ENCODE measurements around the gene PARP14.
A peak's percentile ranks its signal among the peaks of the same experiment; 100 is the strongest.
"Not testable (repeated sequence)": the region's sequence is repeated elsewhere in the genome, so short reads cannot be mapped to it uniquely, and the experiment has no call there.

PARP14 gene

DNA sequence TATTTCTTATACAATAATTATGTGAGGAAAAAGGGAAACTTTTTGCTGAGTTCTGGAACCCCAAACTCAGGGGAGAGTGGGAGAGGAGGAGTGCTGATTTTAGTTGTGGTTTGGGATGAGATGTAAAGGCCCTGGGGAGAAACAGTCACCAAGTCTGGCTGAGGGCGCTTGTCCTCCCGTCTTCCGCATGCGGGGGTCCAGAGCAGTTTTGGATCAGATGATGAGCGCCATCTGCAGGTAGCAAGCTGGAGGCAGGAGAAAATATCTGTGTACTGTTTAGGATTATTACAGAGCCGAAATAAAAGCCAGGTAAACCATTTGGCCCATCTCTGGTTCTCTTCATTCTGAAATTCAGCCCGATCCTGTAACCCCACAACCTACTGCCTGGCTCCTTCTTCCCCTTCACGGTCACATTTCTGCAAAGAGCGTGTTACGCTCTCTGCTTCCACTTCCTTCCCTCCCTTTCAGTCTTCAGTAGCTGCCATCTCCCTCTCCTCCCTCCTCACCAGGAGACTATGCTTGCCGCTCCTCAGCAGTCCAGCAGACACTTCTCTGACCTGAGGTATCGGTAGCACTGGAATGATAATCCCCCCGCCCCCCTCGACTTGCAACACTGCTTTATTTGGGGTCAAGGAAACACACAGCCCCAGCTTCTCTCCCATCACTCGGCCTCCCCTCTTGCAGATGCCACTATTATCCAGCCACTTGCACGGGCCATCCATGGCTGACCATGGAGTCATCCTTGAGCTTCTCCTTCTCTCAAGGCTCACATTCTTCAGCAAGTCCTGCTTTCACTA lies 1.4 kb upstream of the PARP14 start:
- DNase-seq, result peak; percentile 91

DNA sequence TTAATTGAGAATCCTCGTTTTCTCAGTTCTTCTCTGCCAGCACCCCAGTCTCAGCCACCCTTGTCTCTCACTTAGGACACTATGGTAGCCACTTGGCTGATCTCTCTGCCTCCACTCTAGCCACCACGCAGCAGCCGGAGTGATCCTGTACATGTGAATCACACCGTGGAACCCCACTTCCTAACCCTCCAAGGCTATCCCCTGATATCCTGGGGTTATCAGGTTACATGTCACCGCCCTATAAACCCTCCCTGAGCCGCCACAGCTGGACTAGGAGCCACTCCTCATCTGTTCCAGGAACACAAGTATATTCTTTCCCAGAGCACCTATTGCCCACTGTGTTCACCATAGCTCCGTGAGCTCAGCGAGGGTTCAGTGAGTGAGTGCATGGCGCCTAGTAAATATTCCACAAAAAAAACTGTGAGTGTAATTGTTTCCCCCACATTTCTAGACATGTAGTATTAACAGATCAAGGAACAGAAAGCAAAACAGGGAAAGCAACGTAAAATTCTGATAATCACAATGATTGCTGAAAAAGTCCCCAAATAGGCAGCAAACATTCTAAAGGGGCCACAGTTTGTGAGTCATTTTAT lies 661 bp upstream of the PARP14 start:
- peak; percentile 70 for DNase-seq

DNA sequence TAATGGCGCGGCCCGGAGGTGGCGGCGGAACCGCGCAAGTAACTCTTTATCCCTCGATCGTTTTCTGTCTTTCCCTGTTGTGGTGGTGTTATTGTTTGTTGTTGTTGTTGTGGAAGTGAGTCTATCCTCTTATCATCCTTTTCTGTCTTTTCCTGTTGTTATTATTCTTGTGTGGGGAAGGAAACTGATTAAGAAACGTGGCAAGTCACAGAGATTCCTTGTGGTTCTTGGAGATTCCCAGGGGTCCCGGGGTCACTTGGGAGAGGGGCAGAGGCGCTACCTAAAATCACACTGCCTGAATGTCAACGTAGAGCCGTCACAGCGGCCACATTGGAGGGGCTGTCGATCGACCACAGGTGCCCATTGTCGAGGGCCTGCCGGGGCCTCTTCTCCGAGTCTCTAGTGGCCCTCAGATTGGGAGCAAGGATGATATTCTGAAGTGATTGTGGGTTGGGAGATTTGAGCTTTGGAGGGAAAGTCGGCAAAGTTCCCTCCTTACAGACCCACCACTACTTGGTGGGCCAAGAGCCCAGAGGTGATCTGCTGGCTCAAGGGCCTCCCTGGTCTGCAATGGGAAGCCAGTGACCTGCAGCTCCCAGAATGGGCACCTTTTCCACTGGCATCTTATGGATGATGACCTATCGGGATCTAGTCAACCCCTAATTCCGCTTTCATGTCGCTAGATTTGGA lies 790 bp downstream of the PARP14 start:
- DNase-seq, result no peak

DNA sequence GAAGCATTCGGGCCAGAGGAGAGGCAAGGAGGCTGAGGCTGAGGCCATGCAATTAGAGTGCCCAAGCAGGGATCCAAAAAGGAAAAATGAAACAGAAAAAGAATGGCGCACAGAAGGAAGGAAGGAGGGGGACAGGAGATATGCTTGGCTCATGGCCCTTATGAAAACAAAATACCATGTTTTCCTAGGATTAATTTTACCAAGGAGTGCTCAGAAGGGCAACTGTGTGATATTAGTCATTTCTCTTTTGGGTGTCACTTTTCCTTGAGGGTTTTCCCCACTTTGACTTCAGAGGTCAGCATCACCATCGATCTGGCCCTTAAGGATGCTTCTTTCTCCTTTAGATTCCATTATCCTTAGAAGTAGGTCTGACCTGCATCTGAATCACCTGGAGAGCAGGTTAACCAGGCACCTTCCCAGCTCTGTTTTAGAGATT lies 1.4 kb downstream of the PARP14 start:
- DNase-seq, result no peak

DNA sequence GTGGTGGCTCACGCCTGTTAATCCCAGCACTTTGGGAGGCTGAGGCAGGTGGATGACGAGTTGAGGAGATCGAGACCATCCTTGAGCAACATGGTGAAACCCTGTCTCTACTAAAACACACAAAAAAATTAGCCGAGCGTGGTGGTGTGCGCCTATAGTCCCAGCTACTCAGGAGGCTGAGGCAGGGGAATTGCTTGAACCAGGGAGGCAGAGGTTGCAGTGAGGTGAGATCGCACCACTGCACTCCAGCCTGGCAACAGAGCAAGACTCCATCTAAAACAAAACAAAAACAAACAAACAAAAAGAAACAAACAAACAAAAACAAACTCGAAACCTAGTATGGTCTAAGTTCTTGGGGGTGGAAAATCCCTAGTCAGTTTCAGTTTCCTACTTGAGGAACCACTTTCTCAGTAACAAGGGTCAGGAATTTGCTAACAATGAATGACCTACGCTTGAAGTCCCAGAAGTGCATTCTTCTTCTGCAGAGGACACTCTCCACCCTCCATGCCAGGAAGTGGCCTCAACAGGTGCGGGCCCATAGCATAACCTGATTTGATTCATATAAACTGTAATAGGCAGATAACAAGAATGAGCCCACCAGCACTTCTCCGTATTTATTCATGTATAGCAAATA lies 2.3 kb downstream of the PARP14 start:
- not testable (repeated sequence) for DNase-seq

DNA sequence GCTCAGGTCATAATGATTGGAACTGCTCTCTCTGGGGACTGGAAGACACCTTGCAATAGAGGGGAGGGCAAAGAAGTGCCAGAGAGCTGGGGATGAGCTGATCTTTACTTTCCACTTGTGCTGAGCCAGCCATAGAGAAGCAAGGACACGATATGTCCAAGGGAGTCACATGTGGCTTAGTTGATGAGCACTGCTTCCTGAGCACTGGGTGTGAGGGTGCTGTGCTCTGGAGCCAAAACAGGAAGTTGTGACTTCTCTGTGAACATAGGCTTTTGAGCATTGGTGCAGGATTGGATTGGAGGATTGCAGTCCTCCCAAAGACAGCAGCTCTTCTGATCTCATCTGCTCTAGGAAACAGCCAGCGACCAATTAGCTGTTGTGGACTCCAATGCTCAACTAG lies 6.7 kb downstream of the PARP14 start:
- no peak for DNase-seq

DNA sequence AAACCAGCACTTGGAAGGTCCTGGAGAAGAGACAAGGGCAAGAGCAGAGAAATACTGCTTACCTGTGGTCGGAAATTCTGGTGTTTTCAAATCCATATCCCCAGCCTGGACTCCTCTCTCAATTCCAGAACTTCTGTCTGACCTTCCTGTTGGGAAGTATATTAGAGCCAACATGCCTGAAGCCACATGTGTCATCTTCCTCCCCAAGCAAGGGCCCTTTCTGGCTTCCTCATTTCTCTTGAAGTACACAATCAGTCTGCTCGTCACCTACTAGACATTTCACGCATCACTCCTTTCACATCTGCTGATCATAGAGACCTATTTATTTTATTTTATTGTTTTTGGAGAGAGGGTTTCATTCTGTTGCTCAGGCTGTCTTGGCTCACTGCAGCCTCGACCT lies 8.4 kb downstream of the PARP14 start:
- no peak for DNase-seq

DNA sequence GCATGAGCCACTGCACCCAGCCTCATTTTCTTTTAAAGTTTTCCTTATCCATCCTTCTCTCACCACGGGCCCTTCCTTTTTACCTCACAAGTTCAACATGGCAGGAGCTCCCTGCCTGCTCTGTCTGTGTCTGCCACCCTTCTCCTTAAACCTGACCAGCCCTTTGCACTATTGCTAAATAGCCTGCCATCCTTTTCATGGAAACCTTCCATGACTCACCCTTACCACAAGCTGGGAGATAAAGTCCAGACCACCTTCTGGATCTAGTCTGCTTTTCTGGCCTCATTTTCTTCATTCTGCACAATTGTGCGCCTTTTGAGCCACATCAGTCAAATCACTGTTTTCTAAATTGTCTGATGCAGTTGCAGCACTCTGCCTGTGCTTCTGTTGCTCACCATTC lies 8.9 kb downstream of the PARP14 start:
- DNase-seq, result peak; percentile 22

DNA sequence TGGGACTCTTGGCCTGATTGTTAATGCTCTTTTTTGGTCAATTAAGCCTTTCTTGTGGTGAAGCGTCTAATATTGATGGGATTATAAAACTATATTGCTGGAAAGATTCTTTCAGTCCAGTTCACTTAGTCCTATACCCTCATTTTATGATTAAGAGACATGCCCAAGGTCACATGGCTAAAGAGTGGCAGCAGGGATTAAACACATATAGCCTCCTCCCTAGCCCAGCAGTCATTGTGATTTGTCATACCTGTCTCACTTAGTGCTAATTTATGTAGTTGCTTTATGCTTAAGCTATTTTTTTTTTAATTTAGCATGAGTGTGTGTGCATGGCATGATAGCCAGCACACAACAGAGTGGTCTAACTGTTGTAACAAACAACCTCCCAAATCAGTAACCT lies 9.5 kb downstream of the PARP14 start:
- no peak for DNase-seq

DNA sequence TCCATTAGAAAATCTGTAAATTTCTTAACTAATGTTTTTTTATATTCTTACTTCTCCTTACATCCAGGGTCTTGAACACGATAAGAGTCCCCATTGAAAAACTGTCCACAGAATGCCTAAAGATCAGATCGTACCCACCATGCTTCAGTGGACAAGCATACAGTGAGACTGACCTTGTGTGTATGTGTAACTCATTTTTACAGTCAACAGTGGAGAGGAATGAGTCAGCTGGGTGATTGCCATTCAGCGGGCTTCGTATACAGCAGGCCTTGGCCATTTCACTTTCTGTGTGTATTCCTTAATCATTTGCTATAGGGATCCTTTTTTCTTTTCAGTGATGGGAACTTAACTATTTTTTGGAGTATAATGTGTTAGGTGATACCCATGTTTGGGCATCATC lies 10.6 kb downstream of the PARP14 start:
- DNase-seq, result no peak

DNA sequence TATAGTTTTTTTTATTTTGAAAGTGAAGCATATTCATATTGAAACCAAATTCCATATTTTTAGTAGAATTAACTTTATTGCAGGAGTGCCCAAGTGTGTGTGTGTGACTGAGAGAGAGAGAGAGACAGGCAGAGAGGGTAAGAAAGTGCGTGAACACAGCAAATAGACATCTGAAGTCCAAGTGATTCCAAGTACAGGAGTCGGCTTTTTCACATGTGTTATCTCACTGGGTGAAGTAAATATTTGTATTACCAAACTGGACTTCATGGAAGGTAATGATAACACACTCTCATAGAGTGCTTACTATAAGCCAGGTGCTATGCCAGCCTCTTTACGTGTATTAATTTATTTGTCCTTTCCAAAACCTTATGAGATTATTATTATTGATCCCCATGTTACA lies 12.0 kb downstream of the PARP14 start:
- DNase-seq, result no peak

DNA sequence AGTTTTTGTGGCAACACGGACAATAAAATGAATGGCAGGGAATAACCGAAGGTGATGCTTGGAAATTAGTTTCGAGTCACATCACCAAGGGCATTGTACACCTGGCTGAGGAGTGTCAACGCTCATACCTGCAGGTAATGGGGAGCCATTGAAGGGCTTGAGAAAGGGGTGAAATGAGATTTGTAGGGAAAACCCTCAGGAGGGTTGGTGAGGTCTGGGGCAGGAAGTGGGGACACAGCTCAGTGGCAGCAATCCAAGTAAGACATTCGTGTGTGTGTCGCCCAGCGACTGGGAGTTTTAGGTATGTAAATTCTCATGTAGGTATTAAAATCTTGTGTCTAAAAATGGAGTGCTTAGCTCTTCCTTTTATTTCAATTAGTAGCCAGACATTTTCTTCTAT lies 14.3 kb downstream of the PARP14 start:
- no peak for DNase-seq

DNA sequence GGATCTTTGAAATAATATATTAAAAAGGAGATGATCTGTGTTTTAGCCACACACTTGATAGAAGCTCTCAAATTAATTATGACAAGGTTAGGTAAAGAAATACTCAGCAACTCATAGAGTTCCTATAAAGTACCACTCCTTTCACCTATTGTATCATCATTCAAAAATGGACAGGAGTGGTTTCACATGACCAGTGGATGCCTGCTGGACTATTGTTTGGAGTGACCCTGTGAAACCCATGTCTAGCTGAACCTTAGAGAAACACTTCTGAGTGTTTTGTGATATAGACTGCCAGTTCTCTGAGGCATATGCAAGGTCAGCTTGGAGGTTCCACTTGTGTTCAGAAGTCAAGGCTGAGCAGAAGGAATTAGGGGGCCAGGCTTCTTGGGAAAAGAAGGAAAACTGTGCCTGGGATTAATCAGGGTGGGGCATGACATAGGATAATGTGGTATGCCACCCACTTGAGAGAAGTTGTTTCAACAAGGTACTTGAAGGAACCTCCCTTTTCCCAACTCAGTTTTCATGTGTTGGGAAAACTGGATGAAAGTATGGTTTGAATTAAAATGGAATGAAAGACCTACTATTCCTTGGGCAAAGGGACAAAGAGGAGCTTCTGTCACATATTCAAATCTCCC lies 15.4 kb downstream of the PARP14 start:
- DNase-seq, result no peak

DNA sequence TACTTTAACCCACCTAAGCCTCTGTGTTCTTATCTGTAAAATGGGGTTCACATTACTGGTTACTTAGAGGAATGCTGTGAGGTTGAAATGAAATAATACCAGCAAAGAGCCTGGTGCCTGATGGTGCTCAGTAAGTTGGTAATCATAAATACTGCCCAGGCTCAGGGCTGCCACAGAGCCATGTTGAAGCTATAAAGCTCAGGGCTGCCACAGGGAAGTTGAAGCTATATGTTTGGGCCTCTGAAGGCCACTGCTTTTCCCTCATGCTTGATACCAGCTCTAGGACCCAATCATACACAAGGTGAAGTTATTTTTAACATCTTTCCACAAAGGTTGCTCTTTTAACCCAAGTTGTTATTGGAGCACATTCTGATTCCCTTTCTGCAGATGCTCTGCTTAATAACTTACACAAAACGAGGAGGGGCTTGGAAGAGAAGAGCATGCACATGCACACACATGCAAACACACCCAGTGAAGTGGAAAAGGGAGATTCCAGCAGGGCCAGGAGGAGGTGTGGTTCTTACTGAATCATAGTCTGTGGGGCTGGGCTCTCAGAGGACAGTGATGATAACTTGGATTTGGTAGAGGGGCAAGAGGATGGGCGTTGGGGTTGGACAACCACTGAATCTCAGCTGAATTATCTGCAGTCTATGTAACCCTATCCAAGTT lies 17.4 kb downstream of the PARP14 start:
- no peak for DNase-seq

DNA sequence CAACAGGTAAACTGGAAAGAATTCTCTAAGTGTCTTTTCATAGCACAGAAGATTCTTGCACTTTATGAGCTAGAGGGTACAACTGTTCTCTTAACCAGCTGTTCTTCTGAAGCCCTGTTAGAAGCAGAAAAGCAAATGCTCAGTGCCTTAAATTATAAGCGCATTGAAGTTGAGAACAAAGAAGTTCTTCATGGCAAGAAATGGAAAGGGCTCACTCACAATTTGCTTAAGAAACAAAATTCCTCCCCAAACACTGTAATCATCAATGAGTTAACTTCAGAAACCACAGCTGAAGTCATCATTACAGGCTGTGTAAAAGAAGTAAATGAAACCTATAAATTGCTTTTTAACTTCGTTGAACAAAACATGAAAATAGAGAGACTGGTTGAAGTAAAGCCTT lies 19.6 kb downstream of the PARP14 start:
- DNase-seq, result no peak

DNA sequence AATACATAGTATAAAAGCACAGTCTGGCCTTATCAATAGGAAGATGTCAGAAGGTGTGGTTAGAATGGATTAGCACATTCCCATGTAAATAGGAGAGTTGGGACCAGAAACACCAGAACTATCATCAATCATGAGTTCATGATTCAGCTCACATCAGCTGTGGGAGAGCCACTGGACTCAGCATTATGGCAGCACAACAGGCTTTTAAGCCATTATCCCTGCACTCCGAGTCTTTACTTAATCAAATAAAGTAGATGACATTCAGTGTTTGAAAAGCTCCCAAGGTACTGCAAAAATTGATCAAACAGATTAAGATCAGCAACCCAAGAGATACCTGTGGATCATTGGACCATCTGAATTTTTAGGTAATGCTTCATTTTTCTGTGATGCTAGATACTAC lies 24.7 kb downstream of the PARP14 start:
- no peak for DNase-seq

DNA sequence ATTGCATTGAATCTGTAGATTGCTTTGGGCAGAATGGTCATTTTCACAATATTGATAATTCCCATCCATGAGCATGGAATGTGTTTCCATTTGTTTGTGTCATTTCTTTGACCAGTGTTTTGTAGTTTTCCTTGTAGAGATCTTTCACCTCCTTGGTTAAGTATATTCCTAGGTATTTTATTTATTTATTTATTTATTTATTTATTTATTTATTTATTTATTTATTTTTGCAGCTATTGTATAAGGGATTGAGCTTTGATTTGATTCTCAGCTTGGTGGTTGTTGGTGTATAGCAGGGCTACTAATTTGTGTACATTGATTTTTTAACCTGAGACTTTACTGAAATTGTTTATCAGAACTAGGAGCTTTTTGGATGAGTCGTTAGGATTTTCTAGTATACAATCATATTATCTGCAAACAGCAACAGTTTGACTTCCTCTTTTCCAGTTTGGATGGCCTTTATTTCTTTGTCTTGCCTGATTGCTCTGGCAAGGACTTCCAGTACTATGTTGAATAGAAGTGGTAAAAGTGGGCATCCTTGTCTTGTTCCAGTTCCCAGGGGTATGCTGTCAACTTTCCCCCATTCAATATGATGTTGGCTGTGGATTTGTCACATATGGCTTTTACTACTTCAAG lies 30.1 kb downstream of the PARP14 start:
- not testable (repeated sequence) for DNase-seq

DNA sequence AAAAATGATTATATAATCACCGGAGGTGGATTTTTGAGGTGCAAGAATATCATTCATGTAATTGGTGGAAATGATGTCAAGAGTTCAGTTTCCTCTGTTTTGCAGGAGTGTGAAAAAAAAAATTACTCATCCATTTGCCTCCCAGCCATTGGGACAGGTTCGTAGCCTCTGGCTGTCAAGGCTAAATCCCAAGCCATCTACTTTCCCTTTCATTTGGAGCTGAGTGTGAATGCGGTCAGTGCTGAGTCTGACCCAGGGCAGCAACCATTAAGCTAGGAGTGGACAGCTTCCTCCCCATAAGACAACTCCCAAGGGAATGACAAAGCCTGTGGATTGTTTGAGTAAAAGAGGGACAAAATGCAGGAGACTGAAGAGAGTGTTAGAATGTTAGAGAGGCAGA lies 33.6 kb downstream of the PARP14 start:
- no peak for DNase-seq

DNA sequence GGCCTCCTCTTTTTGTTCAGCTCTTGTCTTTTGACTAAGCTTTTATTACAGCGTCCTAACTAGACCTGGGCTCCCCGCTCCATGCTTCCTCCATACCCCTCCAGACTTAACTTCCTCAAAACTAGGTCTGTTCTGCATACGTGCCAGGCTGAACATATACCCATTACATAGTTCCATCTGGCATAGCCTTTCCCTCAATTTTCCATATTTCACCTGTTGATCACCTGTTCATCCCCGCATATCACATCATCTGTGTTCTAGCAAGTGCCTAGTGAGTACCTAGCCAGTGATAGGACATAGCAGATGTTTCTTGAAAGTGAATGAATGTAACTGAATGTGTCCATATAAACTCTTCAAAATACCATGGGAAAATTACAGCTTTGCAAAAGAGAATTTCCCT lies 36.0 kb downstream of the PARP14 start:
- no peak for DNase-seq

DNA sequence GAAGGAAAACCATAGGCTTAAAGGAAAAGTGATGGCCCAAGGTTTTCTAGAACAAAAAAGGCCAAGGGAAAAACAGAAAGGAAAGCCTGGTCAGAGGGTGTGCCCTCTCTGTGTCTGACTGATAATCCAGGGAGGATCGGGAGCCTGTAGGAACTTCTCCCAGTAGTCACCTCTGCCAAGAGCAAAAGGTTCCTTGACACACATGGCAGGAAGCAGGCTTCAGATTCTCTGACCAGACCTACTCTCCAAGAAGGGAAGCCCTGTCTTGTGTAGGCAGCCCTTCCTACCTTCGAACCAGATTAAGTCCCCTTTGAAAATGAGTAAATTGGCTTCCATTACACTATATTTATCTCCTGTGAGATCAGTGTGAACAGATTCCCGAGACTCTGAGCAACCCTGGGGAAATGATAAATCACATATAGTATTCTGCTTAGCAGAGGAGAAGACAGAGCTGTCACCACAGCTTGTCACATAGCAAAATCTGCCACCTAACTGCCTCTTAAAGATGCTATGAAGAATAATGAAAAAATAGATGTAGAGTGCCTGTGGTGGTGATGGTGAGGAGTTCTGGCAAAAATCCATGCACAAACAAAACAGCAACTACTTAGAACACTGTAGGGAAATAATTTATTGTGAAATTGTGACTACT lies 38.8 kb downstream of the PARP14 start:
- DNase-seq, result no peak

DNA sequence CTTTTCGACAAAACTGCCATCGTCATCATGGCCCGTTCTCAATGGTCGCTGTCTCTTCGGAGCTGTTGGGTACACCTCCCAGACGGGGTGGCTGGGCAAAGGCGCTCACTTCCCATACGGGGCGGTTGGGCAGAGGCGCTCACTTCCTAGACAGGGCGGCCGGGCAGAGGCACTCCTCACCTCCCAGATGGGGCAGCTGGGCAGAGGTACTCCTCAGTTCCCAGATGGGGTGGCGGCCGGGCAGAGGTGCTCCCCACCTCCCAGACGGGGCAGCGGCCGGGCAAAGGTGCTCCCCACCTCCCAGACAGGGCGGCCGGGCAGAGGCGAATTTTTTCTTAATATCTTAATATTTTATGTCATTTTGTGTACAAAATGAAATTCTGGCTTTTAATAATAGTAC lies 44.5 kb downstream of the PARP14 start:
- no peak for DNase-seq

DNA sequence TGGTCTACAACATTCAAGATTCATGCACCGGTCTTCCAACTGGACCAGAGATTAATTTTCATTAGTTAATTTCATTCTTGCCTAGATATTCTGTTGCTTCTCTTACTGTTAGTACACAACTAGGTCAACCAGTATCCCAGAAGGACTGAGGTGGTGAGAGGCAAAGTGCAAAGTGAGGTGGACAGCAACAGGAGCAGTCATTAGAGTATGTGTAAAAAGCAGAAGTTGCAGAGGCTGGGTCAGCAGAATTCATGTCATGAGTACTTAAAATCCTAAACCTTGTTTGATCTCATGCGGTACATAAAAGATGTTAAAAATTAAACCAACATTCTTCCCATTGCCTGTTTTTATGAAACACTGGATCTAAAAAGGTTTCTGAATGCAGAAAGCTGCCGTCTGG lies 46.7 kb downstream of the PARP14 start:
- DNase-seq, result no peak
